ENCODE results near the gene CDADC1. TPM values are rescaled to one million over a fixed set of nuclear protein-coding genes. Genes with fewer than 3 reads are reported as not detected.
A peak's percentile ranks its signal among the peaks of the same experiment; 100 is the strongest.

Gene CDADC1
- total RNA-seq, 2 donors from 2014 or later: 2.0 to 6.1 TPM

DNA sequence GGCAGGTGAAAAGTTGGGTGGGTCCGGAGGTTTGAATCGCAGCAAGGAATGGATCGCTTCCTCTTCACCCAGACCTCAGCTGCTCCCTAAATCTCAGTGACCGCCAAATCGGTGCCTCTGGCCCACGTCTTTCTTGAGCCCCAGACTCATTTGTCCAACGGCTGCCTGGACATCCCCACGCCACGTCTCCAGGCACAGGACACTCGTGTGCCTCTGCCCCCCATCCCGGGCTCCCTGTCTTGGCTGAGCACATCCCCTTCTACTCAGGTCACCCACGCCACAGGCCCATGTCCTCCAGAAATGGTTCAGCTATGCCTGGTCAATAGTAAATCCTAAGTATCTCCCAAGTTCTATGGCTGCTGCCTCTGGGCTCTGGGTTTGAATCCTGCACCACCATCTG is 56.6 kb downstream of the CDADC1 start:
- no peak for DNase-seq (ENCODE audit: low spot score)
- Histone ChIP-seq H3K4me3 (no peak overlapping the region), H3K4me1 (replicated peaks) (peaks cover 9% of the 10 kb centered on the region), H3K9me3 (no peaks in the 10 kb centered on the region), H3K27me3 (replicated peaks; ENCODE audit: insufficient read depth) (no peaks in the 10 kb centered on the region), H3K36me3 (no peaks in the 10 kb centered on the region), H3K27ac (peak overlapping the region; percentile 1 to 24)
- TF ChIP-seq POLR2AphosphoS5 (IDR thresholded peaks at IDR 0.05) (no peak), POLR2A (IDR thresholded peaks at IDR 0.05) (no peak)
- TF ChIP-seq, protein P1, sequence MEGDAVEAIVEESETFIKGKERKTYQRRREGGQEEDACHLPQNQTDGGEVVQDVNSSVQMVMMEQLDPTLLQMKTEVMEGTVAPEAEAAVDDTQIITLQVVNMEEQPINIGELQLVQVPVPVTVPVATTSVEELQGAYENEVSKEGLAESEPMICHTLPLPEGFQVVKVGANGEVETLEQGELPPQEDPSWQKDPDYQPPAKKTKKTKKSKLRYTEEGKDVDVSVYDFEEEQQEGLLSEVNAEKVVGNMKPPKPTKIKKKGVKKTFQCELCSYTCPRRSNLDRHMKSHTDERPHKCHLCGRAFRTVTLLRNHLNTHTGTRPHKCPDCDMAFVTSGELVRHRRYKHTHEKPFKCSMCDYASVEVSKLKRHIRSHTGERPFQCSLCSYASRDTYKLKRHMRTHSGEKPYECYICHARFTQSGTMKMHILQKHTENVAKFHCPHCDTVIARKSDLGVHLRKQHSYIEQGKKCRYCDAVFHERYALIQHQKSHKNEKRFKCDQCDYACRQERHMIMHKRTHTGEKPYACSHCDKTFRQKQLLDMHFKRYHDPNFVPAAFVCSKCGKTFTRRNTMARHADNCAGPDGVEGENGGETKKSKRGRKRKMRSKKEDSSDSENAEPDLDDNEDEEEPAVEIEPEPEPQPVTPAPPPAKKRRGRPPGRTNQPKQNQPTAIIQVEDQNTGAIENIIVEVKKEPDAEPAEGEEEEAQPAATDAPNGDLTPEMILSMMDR (IDR thresholded peaks at IDR 0.05): no peak
- intact Hi-C loops (cut with DNase I): loop anchor here (5.0 kb wide), 2 partner anchors 193 to 303 kb away; partner anchors contain the start of gene PHF11
- WGBS: 95% methylated on average over 12 of the region's 12 CpGs

DNA sequence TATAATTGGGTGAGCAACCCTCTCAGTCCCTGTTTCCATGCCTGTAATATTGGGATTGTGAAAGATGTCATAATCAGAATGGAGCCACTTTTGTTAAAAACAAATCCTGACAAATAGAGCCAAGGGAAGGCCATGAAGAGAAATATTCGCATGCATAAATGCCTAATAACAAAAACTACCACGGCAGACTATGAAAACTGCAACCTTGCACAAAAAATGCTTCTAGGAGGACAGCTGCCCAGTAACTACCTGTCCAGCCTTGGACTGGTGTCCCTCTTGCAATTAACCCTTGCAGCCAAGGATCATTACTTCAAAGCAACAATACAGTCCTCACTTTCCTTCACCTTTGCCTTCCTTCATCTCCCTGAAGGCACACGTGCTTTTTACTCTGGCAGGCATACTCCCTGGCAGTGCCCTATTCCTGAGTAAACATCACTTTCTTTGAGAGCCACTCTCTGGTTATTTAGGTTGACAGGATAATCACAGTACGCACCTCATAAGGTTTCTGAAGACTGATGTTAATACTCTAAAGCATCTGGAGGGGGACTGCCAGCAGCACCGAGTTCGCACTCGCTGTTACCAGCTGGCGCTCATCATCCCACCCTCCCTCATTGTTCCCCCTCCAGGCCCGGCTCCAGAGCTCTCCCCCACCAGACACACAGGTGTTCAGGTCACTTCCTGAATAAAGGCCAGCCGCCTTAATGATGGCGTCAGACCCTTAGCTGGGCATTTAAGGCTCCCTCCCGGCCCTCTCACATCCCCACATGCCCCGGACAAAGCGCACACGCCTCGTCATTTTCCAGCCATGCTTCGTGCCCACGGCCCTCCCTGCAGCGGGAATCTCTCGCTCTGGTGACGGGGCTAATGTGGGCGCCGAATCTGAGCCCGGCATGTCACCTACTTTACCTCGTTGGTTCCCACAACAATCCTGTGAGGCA is 57.3 kb downstream of the CDADC1 start:
- Histone ChIP-seq H3K4me1 (replicated peaks) (peaks cover 9% of the 10 kb centered on the region), H3K27ac (peak overlapping the region; percentile 7 to 56), H3K36me3 (no peaks in the 10 kb centered on the region), H3K4me3 (no peak overlapping the region), H3K27me3 (replicated peaks; ENCODE audit: insufficient read depth) (no peaks in the 10 kb centered on the region), H3K9me3 (no peaks in the 10 kb centered on the region)
- DNase-seq (ENCODE audit: low spot score): no peak
- TF ChIP-seq POLR2A (IDR thresholded peaks at IDR 0.05): no peak
- TF ChIP-seq POLR2AphosphoS5 (IDR thresholded peaks at IDR 0.05): peak; percentile 29
- WGBS: 42% methylated on average over 25 of the region's 25 CpGs
- intact Hi-C loops (cut with DNase I): loop anchor here (5.0 kb wide), 2 partner anchors 192 to 302 kb away; partner anchors contain the start of gene PHF11

DNA sequence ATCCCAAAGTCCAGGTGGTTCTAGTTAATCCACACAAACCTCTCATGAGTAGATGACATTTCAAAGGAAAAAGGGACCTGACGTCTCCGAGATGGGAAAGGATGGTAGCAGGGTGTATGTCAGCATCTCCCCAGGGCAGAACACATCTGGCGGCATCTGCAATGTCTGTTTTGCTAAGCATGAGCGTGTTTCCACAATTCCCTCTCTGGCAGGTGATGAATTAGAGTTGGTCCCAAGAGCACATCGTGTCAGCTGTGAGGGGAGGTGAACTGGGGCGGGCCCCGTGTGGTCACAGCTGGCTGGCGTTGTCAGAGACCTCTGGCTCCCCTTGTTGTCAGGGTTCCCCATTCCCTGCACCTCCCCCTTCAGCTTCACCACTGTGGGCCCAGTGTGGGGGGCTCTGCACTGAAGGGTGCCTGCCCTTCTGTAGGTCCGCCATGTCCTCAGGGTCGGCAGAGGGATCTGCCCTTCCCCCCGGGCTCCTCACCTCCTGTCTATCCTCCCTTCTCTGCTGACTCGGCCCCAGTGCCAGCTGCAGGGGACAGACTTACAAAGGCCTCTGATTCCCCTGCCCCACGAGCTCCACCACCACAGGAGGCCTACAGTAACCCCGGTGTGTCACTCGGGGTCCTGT is 58.2 kb downstream of the CDADC1 start:
- TF ChIP-seq POLR2A (IDR thresholded peaks at IDR 0.05) (no peak), POLR2AphosphoS5 (IDR thresholded peaks at IDR 0.05) (no peak)
- TF ChIP-seq, protein P1 (IDR thresholded peaks at IDR 0.05): no peak
- no peaks in the 10 kb centered on the region for H3K36me3 ChIP-seq
- peak overlapping the region; percentile 7 to 56 for H3K27ac ChIP-seq
- WGBS: 74% methylated on average over 15 of the region's 15 CpGs
- DNase-seq (ENCODE audit: low spot score): no peak
- H3K9me3 ChIP-seq: no peaks in the 10 kb centered on the region
- no peak overlapping the region for H3K4me3 ChIP-seq
- intact Hi-C loops (cut with DNase I): loop anchor here (2.0 kb wide), 1 partner anchor 89 kb away; no protein-coding TSS in a partner anchor
- H3K27me3 ChIP-seq (replicated peaks; ENCODE audit: insufficient read depth): no peaks in the 10 kb centered on the region
- H3K4me1 ChIP-seq (replicated peaks): peaks cover 9% of the 10 kb centered on the region

DNA sequence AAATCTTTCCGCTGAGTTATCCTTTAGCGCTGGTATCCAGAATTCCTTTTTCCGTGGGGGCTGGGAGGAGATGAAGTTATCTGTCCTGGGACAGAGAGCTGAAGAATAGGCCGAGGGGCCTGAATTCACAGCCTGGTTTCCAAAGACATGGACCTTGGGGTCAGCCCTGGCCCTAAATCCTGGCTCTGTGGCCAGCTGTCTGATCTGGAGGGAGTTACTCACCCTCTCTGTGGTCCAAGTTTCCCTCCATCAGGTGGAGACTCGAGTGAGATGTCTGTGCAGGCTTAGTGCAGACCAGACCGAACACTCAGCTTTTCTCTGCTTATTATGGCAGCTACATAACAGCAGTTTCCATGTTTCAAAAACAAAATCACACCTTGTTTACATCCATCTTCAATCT is 59.6 kb downstream of the CDADC1 start:
- no peak for TF ChIP-seq POLR2A (IDR thresholded peaks at IDR 0.05)
- no peak for TF ChIP-seq POLR2AphosphoS5 (IDR thresholded peaks at IDR 0.05)
- TF ChIP-seq, protein P1 (IDR thresholded peaks at IDR 0.05): no peak
- peak overlapping the region; percentile 78 to 81 for H3K27ac ChIP-seq
- WGBS: 76% methylated on average over 6 of the region's 6 CpGs
- H3K9me3 ChIP-seq: no peaks in the 10 kb centered on the region
- H3K27me3 ChIP-seq (replicated peaks; ENCODE audit: insufficient read depth): no peaks in the 10 kb centered on the region
- no peak overlapping the region for H3K4me3 ChIP-seq
- intact Hi-C loops (cut with DNase I): loop anchor here (2.0 kb wide), 1 partner anchor 87 kb away; no protein-coding TSS in a partner anchor
- H3K4me1 ChIP-seq (replicated peaks): peaks cover 9% of the 10 kb centered on the region
- H3K36me3 ChIP-seq: no peaks in the 10 kb centered on the region
- no peak for DNase-seq (ENCODE audit: low spot score)
